GM18951 (cell line): ENCODE data around the gene CSTPP1.

ENCODE experiments used
- POLR2A ChIP-seq: IDR thresholded peaks from 4 replicates; pipeline ENCODE4 v1.6.1; 2011; ENCODE audit warnings: mild to moderate bottlenecking; ENCODE audit not compliant: insufficient read length, insufficient read depth; ENCODE audit errors: extremely low read depth
- in situ Hi-C: fragments of 300-500 bp; cut with MboI; formaldehyde crosslinking; loops from one replicate; pipeline ENCODE4 v1.12.0; 2022; ENCODE audit warnings: low sequenced_read_pairs, mixed read lengths, inconsistent platforms; ENCODE audit not compliant: unreplicated experiment

CSTPP1 gene

GRCh38 chr11:47001781-47002181 is 65.2 kb downstream of the CSTPP1 start:
- no peak for TF ChIP-seq POLR2A
- in situ Hi-C loops = no loop called here

DNA sequence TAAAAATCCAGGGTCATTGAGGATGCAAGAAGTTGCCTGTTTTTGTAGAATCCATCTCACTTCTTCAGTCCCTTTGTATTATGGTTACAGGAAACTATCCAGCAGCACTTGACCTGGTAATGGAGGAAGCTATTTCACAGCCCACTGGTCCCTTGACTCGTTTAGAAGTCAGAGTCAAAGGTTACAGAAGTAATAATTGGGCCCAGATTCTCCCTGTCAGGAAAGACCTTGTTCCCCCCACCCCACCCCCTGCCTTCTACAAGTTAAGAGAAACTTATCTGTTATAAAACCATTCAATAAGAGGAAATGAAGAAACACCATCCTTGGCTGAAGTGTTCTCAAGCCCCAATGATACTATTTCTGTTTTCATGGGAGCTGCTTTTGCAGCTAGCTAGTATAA is 65.8 kb downstream of the CSTPP1 start:
- in situ Hi-C loops = no loop called here

DNA sequence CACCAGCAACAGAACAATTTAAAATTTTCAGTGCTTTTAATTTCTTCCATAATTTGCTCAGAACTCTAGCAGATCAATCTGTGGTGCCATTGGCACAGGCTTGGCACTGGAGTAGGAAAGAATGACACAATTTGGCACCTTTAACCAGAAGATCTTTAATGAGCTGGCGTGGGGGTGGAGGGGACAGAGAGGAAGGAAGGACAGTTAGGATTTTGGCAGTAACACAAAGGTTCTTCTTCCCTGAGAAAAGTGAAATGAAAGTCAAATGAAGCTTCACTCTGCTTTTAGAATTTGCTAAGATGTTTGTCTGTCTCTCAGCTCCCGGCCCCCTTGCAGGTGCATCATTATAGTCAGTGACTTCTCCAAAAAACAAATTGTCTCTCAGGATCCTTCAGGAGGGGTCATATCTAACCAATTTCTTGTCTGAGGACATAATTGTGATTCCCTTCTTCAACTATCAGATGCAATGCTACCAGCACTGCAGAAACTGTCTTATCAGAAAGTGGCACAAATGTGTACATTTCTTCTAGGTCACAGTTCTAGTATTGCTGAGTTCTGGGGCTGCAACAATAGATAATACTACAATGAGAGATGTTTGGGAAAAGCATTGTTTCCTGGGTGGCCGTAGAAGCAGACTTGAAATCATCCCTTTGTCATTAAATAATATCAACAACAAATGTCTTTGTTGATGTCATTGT is 66.8 kb downstream of the CSTPP1 start:
- TF ChIP-seq POLR2A = no peak
- in situ Hi-C loops = no loop called here

More for the DNA sequence above, 65.8 kb downstream of the CSTPP1 start:
- no peak for TF ChIP-seq POLR2A

DNA sequence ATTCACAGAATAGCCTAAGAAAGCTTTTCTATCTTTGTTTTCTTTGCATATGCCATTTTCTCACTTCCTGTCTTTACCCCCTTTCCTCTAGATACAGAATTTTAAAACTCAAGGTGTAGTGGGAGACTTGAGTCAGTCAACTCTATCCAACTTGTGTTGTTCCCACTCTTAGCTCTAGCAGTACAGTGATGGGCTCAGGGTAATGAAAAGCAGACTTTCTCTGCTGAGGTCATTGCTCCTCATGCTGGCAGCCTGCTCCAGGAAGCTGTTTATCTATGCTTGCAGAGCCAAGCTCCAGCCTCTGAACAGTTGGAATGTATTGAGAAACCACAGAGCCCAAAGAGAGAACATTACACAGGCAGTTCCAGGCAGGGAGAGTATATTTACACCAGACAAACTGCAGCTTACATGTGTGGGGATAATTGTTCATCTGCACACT is 68.1 kb downstream of the CSTPP1 start:
- TF ChIP-seq POLR2A = no peak
- in situ Hi-C loops = no loop called here

GRCh38 chr11:47005441-47005840 is 68.9 kb downstream of the CSTPP1 start:
- TF ChIP-seq POLR2A = no peak
- in situ Hi-C loops = no loop called here

DNA sequence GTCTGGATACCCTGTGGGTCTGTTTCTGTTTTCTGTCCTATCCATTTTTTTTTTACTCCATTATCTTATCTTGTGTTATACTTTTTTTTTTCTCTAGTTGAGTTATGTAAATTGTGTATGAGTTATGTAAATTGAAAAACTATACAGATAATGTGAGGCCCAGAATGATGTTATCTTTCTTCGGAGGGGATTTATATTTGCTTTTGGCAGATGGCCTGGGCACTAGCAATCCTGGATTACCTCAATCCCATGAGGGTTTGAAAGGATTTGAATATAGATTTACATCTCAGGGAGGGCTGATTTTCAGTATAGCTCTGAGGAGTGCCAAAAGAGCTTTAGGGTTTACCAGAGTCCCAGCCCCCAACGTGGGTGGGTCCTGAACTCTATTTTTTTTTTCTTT is 71.0 kb downstream of the CSTPP1 start:
- in situ Hi-C loops = no loop called here
- no peak for TF ChIP-seq POLR2A

GRCh38 chr11:47010179-47010578 is 73.6 kb downstream of the CSTPP1 start:
- no peak for TF ChIP-seq POLR2A
- in situ Hi-C loops = no loop called here

- TF ChIP-seq POLR2A = no peak
- in situ Hi-C loops = no loop called here
Measured at GRCh38 chr11:47014097-47014496, 77.5 kb downstream of the CSTPP1 start.

DNA sequence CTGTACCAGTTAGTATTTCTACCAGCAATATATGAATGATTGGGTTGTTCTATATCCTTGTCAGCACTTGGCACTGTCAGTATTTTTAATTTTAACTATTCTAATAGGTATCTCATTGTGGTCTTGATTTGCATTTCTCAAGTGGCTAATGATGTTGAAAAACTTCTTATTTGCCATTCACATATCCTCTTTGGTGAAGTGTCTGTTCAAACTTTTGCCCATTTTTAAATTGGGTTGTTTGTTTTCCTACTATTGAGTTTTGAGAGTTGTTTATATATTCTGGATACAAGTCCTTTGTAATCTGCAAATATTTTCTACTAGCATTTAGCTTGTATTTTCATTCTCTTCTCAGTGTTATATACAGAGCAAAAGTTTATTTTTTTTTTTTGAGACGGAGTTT is 82.1 kb downstream of the CSTPP1 start:
- no peak for TF ChIP-seq POLR2A
- in situ Hi-C loops = no loop called here

GRCh38 chr11:47020793-47021526 is 84.4 kb downstream of the CSTPP1 start:
- no peak for TF ChIP-seq POLR2A
- in situ Hi-C loops = no loop called here

DNA sequence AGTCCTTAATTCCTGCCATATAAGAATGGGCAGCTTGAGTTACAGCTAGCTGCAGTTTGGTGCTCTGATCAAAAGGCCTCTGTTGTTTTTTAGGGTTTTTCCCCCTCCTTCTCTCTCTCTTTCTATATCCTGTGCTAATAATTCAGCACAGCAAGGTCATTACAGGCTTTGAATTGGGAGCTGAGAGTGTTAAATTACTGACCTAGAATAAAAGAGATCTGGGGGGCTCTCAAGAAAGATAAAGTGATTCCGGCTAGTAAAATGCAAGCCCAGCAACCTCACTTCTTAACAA is 84.9 kb downstream of the CSTPP1 start:
- in situ Hi-C loops = no loop called here
- no peak for TF ChIP-seq POLR2A

DNA sequence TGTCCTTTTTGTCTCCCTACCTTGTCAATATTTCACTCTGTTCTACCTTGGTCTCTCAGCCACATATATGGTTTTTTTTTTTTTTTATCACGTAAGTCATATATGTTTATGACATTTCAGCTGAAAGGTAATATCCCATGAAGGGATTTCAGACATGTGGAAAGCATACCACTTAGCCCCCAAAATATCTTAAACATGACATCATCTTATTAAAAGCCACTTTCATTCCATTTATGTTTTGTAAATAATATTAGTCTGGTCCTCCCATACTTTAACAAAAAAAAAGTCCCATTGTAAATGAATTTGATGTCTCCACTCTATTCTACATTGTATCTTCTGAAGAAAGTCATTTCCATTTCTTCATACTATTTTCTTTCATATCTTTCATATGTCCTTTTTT is 85.4 kb downstream of the CSTPP1 start:
- no peak for TF ChIP-seq POLR2A
- in situ Hi-C loops = no loop called here

DNA sequence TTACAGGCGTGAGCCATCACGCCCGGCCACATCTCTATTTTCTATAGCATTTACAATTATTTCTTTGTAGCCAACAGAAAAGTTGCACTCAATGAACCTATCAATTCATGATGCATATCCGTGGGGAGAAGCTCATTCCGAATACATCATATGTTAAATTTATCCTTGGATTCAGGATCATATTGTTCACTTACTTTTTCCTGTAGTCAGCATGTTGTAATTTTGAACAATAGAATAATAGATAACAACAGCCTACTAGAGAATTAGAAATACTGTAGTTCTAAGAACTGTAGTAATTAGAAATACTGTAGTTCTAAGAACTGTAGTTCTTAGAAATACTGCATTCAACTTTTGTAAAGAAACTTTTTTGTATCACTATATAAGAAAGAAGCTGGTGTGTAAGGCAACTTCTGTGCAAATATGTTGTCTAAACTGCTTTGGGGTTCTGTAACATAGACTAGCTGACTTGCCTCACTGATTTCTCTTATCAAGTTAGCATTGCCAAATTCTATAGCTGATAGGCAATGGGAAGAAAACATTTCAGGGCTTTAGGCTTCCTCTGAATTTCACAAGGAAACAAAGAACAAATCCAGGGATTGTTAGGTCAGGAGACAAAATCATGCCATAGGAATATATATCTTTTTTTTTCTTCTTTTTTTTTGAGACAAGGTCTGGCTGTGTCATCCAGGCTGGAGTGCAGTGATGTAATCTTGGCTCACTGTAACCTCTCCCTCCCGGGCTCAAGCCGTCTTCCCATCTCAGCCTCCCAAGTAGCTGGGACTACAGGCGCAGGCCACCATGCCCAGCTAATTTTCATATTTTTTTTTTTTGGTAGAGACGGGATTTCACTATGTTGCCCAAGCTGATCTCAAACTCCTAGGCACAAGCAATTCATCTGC is 91.9 kb downstream of the CSTPP1 start:
- TF ChIP-seq POLR2A = no peak
- in situ Hi-C loops = no loop called here
